Measurements from ENCODE around the gene OSBPL8. TPM values are rescaled to one million over a fixed set of nuclear protein-coding genes. Genes with fewer than 3 reads are reported as not detected.

Gene OSBPL8
- total and polyA plus RNA-seq, 2 experiments from 2014 or later, result 78.0 to 124 TPM

DNA sequence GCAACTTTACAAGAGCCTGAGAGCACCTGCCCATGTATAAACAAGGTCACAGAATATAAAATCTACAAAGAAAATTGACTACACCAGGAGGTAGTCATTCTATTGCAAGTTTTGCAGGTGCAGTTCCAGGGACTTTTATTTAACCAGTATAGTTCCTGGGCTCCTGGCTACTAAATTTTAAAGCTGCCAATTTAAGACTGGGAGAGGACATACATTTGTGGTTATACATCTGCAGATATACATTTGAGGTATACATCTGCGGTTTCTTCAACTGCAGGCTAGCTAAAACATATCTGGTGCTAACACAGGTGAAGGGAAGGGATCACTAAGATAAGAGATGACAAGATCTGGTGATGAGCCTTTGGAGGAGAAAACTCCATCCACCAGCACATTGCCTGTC is 241.6 kb downstream of the OSBPL8 start:
- H3K27me3 ChIP-seq (ENCODE audit: insufficient read depth), result no peaks in the 10 kb centered on the region

More for the DNA sequence above, 241.6 kb downstream of the OSBPL8 start:
- H3K27ac Mint-ChIP-seq, result no peak overlapping the region
- Histone ChIP-seq H3K9me2 (ENCODE audit: insufficient read depth) (peaks cover 6% of the 10 kb centered on the region; the same call in 1 of the 2 replicates), H3K27ac (ENCODE audit: low read depth) (no peak overlapping the region), H3K4me3 (no peak overlapping the region), H3K4me1 (ENCODE audit: insufficient read depth) (no peaks in the 10 kb centered on the region; the same call in 1 of the 2 replicates), H3F3A (replicated peaks; ENCODE audit: low read depth) (no peaks in the 10 kb centered on the region), H4K20me1 (replicated peaks; ENCODE audit: insufficient read depth) (no peaks in the 10 kb centered on the region), H2AFZ (no peak overlapping the region), H3K79me2 (replicated peaks; ENCODE audit: insufficient read depth) (no peaks in the 10 kb centered on the region), H3K4me2 (no peak overlapping the region), H3K36me3 (ENCODE audit: insufficient read depth) (no peaks in the 10 kb centered on the region)
- H3K27me3 Mint-ChIP-seq (ENCODE audit: insufficient read depth, low read depth, poor library complexity), result peaks cover 8% of the 10 kb centered on the region
- TF ChIP-seq, protein P1, sequence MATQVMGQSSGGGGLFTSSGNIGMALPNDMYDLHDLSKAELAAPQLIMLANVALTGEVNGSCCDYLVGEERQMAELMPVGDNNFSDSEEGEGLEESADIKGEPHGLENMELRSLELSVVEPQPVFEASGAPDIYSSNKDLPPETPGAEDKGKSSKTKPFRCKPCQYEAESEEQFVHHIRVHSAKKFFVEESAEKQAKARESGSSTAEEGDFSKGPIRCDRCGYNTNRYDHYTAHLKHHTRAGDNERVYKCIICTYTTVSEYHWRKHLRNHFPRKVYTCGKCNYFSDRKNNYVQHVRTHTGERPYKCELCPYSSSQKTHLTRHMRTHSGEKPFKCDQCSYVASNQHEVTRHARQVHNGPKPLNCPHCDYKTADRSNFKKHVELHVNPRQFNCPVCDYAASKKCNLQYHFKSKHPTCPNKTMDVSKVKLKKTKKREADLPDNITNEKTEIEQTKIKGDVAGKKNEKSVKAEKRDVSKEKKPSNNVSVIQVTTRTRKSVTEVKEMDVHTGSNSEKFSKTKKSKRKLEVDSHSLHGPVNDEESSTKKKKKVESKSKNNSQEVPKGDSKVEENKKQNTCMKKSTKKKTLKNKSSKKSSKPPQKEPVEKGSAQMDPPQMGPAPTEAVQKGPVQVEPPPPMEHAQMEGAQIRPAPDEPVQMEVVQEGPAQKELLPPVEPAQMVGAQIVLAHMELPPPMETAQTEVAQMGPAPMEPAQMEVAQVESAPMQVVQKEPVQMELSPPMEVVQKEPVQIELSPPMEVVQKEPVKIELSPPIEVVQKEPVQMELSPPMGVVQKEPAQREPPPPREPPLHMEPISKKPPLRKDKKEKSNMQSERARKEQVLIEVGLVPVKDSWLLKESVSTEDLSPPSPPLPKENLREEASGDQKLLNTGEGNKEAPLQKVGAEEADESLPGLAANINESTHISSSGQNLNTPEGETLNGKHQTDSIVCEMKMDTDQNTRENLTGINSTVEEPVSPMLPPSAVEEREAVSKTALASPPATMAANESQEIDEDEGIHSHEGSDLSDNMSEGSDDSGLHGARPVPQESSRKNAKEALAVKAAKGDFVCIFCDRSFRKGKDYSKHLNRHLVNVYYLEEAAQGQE (IDR thresholded peaks at IDR 0.05; ENCODE audit: unreplicated experiment), result no peak
- TF ChIP-seq EZH2 (IDR thresholded peaks at IDR 0.05; ENCODE audit: low read depth, unreplicated experiment), result no peak
- TF ChIP-seq JUNB (IDR thresholded peaks at IDR 0.05; ENCODE audit: unreplicated experiment), result no peak
- TF ChIP-seq, protein P2, sequence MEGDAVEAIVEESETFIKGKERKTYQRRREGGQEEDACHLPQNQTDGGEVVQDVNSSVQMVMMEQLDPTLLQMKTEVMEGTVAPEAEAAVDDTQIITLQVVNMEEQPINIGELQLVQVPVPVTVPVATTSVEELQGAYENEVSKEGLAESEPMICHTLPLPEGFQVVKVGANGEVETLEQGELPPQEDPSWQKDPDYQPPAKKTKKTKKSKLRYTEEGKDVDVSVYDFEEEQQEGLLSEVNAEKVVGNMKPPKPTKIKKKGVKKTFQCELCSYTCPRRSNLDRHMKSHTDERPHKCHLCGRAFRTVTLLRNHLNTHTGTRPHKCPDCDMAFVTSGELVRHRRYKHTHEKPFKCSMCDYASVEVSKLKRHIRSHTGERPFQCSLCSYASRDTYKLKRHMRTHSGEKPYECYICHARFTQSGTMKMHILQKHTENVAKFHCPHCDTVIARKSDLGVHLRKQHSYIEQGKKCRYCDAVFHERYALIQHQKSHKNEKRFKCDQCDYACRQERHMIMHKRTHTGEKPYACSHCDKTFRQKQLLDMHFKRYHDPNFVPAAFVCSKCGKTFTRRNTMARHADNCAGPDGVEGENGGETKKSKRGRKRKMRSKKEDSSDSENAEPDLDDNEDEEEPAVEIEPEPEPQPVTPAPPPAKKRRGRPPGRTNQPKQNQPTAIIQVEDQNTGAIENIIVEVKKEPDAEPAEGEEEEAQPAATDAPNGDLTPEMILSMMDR (conservative IDR thresholded peaks at IDR 0.05; ENCODE audit: low read depth in 2 of 2), result no peak
- TF ChIP-seq STAT1 (IDR thresholded peaks at IDR 0.05; ENCODE audit: unreplicated experiment), result no peak
- no peak for TF ChIP-seq ZNF114 (CRISPR knock-in tag; IDR thresholded peaks at IDR 0.05)
- TF ChIP-seq CREB1 (CRISPR knock-in tag; IDR thresholded peaks at IDR 0.05; ENCODE audit: low read depth), result no peak
- TF ChIP-seq ZNF331 (CRISPR knock-in tag; IDR thresholded peaks at IDR 0.05; ENCODE audit: low read depth), result no peak
- TF ChIP-seq POLR2AphosphoS5 (IDR thresholded peaks at IDR 0.05; ENCODE audit: low read depth), result no peak
- no peak for TF ChIP-seq EZH2phosphoT487 (IDR thresholded peaks at IDR 0.05; ENCODE audit: unreplicated experiment)
- TF ChIP-seq, protein P3, sequence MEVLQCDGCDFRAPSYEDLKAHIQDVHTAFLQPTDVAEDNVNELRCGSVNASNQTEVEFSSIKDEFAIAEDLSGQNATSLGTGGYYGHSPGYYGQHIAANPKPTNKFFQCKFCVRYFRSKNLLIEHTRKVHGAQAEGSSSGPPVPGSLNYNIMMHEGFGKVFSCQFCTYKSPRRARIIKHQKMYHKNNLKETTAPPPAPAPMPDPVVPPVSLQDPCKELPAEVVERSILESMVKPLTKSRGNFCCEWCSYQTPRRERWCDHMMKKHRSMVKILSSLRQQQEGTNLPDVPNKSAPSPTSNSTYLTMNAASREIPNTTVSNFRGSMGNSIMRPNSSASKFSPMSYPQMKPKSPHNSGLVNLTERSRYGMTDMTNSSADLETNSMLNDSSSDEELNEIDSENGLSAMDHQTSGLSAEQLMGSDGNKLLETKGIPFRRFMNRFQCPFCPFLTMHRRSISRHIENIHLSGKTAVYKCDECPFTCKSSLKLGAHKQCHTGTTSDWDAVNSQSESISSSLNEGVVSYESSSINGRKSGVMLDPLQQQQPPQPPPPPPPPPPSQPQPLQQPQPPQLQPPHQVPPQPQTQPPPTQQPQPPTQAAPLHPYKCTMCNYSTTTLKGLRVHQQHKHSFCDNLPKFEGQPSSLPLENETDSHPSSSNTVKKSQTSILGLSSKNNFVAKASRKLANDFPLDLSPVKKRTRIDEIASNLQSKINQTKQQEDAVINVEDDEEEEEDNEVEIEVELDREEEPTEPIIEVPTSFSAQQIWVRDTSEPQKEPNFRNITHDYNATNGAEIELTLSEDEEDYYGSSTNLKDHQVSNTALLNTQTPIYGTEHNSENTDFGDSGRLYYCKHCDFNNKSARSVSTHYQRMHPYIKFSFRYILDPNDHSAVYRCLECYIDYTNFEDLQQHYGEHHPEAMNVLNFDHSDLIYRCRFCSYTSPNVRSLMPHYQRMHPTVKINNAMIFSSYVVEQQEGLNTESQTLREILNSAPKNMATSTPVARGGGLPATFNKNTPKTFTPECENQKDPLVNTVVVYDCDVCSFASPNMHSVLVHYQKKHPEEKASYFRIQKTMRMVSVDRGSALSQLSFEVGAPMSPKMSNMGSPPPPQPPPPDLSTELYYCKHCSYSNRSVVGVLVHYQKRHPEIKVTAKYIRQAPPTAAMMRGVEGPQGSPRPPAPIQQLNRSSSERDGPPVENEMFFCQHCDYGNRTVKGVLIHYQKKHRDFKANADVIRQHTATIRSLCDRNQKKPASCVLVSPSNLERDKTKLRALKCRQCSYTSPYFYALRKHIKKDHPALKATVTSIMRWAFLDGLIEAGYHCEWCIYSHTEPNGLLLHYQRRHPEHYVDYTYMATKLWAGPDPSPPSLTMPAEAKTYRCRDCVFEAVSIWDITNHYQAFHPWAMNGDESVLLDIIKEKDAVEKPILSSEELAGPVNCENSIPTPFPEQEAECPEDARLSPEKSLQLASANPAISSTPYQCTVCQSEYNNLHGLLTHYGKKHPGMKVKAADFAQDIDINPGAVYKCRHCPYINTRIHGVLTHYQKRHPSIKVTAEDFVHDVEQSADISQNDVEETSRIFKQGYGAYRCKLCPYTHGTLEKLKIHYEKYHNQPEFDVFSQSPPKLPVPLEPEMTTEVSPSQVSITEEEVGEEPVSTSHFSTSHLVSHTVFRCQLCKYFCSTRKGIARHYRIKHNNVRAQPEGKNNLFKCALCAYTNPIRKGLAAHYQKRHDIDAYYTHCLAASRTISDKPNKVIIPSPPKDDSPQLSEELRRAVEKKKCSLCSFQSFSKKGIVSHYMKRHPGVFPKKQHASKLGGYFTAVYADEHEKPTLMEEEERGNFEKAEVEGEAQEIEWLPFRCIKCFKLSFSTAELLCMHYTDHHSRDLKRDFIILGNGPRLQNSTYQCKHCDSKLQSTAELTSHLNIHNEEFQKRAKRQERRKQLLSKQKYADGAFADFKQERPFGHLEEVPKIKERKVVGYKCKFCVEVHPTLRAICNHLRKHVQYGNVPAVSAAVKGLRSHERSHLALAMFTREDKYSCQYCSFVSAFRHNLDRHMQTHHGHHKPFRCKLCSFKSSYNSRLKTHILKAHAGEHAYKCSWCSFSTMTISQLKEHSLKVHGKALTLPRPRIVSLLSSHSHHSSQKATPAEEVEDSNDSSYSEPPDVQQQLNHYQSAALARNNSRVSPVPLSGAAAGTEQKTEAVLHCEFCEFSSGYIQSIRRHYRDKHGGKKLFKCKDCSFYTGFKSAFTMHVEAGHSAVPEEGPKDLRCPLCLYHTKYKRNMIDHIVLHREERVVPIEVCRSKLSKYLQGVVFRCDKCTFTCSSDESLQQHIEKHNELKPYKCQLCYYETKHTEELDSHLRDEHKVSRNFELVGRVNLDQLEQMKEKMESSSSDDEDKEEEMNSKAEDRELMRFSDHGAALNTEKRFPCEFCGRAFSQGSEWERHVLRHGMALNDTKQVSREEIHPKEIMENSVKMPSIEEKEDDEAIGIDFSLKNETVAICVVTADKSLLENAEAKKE (CRISPR knock-in tag; IDR thresholded peaks at IDR 0.05), result no peak
- no peak for TF ChIP-seq NANOG (IDR thresholded peaks at IDR 0.05; ENCODE audit: borderline replicate concordance)
- TF ChIP-seq, protein P4, sequence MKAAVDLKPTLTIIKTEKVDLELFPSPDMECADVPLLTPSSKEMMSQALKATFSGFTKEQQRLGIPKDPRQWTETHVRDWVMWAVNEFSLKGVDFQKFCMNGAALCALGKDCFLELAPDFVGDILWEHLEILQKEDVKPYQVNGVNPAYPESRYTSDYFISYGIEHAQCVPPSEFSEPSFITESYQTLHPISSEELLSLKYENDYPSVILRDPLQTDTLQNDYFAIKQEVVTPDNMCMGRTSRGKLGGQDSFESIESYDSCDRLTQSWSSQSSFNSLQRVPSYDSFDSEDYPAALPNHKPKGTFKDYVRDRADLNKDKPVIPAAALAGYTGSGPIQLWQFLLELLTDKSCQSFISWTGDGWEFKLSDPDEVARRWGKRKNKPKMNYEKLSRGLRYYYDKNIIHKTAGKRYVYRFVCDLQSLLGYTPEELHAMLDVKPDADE (IDR thresholded peaks at IDR 0.05), result no peak
- H3K9me3 Mint-ChIP-seq, result peaks cover 17% of the 10 kb centered on the region; the same call in 2 of the 3 replicates
- peaks cover 9% of the 10 kb centered on the region; the same call in 1 of the 3 replicates for H3K36me3 Mint-ChIP-seq (ENCODE audit: low read depth)
- no peak overlapping the region for H3K4me3 Mint-ChIP-seq
- ATAC-seq (no peak), DNase-seq (ENCODE audit: low spot score) (no peak)
- peaks cover 9% of the 10 kb centered on the region for H3K4me1 Mint-ChIP-seq

Data from GM23338 (cell line).